GOT3 (cell line): Measurements from ENCODE around the gene CDC37.
"Not testable (repeated sequence)": the region's sequence is repeated elsewhere in the genome, so short reads cannot be mapped to it uniquely, and the experiment has no call there.

Experiments
- DNase-seq: peaks from one replicate; lab custom pipeline; 2025; ENCODE audit warnings: mixed read lengths; lab: John Stamatoyannopoulos, UW

Gene CDC37

GRCh38 chr19:10419646-10420443, 16.5 kb upstream of the CDC37 start:
- no peak for DNase-seq

DNA sequence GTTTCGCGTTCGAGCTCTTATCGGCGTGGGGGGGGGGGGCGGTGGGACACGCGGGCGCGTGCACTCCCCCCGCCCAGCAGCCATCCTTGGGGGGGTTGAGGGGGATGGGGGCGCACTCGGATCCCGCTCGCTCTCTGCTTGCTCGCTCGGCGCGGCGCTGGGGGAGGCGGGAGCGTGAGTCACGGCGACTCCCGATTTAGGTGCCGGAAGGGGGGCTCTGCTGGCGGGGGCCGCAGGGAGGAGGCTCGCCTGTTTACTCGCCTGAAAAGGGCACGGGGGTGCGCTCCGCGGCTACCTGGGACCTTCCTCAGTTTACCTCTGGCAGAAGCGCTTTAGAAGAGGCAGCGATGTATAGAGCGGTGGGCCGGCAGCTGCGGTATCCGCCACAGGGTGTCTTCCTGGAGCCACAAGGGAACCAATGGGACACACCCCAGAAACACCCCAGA, 15.9 kb upstream of the CDC37 start:
- DNase-seq: no peak

DNA sequence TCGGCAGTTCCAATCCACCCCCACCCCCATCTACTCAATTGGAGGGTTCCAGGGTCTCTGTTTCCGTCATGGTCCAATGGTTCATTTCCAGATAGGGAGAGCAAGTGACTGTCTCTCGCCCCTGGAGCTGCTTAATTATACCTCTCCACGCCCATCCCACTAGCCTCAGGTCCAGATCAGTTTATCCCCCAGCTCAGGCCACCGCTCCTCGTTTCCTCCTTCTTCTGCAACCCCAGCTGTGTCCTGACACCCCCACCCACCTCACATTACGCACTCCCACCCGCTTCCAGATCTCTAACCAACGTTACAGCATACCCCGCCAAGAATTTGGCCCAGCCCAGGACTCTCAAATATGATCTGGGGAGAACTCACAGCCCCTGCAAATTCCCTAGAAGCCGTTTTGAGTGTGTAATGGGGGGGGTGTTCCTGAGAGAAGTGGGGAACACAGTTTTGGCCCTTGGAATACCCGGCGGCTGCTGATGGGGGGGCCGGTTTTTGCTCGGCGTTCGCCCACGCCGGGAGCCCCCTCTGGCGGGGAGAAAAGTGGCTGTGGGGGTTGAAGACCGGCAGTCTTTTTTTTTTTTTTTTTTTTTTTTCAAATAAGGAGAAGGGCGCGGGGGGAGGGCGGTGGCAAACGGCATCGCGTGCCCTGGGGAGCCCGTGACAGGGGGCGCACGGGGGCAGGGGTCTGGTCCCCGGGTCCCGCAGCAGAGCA, 15.3 kb upstream of the CDC37 start:
- no peak for DNase-seq

DNA sequence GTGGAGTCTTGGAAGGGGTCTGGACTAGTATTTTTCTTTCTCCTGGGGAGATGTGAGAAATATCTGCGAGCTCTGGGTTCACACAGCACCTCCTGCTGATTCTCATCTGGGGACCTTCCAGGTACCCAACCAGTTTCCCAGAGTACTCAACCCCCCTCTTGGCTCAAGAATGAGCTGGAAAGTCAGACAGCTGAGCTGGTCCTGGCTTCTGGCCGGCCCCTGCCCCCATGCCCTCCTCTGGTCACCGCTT, 14.8 kb upstream of the CDC37 start:
- no peak for DNase-seq

- no peak for DNase-seq
Measured at GRCh38 chr19:10417541-10418234, 14.3 kb upstream of the CDC37 start.

DNA sequence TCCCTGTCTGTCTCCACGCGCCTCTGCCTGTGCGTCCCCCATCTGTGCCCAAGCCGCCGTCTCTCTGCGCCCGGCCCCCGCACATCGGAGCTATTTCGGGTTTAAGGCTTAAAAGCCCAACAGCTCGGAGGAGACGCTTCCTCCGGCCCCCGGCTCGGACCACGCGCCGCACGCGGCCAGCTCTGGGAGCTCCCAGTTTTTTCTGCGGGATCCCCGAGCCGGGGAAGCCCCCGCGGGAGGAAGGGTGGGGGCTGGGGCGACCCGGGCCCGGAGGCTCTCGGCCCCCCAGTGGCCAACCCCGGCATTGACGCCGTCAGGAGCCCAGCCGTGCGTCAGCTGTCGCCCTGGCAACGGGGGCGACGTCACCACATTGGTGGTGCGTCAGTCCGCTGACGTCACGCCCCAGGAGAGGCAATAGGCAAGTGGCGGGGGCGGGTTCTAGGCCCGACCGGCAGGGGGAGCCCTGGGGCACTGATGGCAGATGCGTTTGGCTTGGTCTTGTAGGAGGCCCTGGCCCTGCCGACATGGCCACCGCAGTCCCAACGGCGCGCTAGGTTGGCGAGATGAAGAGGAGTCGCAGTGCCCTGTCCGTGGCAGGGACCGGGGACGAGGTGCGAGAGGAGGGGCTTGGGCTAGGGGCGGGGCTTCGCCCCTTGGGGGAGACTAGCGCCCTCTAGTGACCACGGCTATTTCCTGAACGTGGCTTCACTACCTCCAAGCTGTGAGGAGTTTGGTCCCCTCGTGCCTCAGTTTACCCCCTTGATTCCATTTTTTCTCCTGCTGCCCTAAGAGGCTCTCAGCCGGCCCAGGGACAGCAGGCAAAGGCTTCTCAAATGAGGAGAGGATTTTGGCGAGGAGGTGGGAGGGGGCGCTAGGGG, 13.3 kb upstream of the CDC37 start:
- DNase-seq: peak; percentile 76

- no peak for DNase-seq
Measured at GRCh38 chr19:10416083-10416379, 12.7 kb upstream of the CDC37 start.

DNA sequence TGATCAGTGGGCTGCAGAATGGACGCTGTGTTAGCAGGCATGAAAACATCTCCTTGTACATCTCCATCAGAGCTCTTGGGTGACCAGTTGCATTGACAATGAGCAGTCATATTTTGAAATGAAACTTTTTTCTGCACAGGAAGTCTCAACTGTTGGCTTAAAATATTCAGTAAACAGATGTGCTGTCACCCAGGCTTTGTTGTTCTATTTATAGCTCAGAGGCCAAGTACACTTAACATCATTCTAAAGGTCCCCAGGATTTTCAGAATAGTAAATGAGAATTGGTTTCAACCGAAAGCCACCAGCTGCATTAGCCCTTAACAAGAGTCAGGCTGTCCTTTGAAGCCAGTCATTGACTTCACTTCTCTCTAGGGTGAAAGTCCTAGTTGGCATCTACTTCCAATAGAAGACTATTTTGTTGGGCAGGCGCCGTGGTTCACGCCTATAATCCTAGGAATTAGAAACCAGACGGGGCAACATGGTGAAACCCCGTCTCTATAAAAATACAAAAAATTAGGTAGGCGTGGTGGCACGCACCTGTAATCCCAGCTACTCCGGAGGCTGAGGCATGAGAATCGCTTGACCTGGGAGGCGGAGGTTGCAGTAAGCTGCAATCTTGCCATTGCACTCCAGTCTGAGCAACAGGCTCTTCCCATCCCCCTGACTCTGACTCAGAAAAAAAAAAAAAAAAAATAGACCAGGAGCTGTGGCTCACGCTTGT, 9.1 kb upstream of the CDC37 start:
- DNase-seq: no peak

- DNase-seq: not testable (repeated sequence)
Measured at GRCh38 chr19:10411224-10411623, 7.9 kb upstream of the CDC37 start.

DNA sequence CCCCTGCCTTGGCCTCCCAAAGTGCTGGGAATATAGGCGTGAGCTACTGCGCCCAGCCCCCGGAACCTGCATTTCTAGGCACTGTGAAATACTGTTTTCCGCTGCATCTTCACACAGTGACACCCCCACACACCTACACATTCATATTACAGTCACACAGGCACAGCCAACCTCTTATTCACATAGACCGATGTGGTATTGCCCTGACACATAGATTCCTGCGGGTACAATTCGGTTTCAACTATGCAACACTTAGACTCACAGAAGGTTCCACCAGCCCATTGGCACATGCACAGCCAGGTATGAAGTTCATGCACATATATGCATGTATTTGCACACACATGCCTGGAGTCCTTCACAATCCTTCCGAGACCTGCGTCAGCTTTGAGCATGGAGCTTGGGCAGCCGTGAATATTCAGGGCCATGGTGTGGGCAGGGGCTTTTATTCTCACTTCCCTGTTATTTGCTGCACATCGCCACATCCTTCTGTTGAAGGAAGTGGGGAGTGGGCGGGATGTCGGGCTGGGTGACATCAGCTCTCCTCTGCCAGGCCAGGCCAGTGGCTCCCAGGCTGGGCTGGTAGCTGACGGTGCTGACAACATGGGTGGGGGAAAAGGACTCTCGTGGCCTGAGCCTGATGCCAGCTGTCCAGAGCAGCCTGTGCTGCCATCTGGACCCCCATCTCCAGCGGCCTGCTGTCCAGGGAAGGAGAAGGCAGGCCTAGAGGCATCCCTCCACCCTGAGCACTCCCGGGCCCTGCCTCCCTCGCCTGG, 5.4 kb upstream of the CDC37 start:
- no peak for DNase-seq

DNA sequence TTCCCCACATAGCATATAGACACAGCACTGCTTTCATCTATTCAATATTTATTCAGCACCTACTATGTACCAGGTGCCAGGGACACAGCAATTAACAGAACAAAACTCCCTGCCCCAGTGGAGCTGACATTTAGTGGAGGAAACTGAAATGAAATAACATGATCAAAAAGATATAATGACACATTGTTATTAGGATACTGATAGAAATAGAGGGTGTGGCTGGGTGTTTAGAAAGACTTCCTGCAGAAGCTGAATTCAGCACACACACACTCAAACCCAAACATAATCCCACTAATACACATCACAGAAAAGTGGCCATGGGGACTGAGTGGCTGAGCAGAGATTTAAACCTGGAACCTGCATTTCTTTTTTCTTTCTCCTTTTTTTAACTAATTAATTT, 3.8 kb upstream of the CDC37 start:
- no peak for DNase-seq

GRCh38 chr19:10406191-10406590, 2.8 kb upstream of the CDC37 start:
- no peak for DNase-seq

DNA sequence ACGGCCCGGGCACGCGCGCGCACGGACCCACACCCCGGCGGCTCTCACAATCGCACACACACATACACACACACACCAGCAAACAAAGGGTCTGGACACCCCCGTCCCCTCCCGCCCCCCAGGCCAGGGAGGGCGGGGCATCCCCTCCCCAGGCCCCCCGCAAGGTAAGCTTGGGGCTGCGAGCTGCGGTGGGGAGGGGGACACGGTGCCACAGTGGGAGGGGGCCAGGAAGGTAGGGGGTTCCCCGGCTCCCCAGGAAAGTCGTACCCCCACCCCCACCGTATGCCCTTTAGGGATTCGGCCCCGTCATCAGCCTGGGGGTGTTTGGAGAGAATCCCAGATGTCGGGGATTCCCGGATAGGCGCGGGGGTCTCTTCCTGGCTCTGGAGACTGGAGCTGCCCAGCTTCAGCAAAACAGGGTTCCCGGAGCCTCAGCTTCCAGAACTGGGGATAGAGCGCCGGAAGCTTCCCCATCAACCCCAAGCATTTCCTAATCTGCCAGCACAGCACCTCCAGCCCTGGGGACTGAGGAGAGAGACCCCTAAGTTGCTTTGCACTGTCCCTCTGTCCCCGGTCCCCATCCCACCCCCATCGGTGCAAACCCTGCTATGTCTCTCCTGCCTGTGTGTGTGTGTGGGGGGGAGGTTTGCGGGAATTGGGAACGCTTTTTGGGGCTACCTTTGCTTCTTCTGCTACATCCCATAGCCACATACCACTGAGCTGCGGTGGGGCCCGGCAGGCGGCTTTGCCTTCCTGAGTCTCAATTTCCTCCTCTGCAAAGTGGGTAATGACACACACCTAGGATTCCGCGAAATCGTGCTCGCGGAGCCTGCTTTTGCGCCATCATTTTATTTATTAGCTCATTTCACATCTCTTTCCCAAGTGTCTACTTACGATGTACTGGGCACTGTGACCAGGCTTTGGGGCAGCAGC, 1.8 kb upstream of the CDC37 start:
- DNase-seq: no peak

DNA sequence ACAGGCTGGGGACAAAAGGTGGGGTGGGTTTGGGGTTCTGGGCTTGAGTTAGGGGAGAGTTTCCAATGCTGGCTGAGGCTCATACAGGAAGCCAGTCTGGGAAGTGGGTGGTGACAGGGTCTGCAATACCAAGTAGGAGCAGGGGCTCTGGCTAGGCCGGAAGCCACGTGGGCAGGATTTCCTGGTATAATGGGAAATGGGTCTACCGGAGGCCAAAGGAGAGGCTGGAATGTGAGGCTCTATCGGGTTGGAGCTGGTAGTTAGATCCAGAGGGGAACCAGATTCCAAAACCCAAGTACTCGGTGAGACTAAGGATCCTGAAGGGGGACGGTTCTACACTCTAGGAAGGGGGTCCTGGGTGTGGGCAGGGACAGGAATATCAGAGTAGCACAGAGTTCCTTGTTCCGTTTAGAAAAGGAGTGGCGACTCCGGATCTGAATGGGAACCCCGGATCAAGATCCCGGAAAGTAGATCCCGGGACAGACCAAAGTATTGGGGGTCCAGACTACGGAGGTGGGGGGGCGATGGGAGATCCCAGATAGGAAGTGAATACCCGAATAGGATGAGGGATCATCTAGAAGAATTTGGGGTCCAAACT, 802 bp downstream of the CDC37 start:
- no peak for DNase-seq

- DNase-seq: no peak
Measured at GRCh38 chr19:10399878-10400277, 3.5 kb downstream of the CDC37 start.

- not testable (repeated sequence) for DNase-seq
Measured at GRCh38 chr19:10399340-10399739, 4.0 kb downstream of the CDC37 start.

GRCh38 chr19:10398819-10399218, 4.5 kb downstream of the CDC37 start:
- no peak for DNase-seq

DNA sequence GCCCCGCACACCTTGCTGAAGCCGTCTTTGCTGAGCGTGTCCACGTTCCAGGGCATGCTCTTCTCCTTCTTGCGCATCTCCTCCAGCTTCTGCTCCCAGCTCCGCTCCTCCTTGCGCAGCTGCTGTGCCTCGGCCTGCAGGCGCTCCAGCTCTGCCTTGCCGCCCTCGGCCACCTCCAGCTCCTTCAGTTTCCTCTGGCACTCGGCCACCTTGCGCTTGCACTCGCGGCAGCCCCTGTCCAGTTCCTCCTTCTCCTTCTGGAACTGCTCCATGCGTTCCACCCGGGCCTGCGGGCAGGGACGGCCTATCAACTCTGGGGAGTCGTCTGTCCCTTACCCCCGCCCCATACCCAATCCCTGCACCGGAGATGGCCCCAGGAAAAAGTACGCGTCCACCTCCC, 7.4 kb downstream of the CDC37 start:
- no peak for DNase-seq

GRCh38 chr19:10395436-10395835, 7.9 kb downstream of the CDC37 start:
- no peak for DNase-seq
